HG03571 (cell line): ENCODE measurements around the gene ST8SIA4.

Experiments used
- ATAC-seq: cut with Tn5 transposase; IDR thresholded peaks from one replicate; pipeline ENCODE4 v1.9.1; 2021; ENCODE audit not compliant: unreplicated experiment

ST8SIA4 gene

GRCh38 chr5:100832252-100833230 is 70.5 kb downstream of the ST8SIA4 start:
- no peak for ATAC-seq

DNA sequence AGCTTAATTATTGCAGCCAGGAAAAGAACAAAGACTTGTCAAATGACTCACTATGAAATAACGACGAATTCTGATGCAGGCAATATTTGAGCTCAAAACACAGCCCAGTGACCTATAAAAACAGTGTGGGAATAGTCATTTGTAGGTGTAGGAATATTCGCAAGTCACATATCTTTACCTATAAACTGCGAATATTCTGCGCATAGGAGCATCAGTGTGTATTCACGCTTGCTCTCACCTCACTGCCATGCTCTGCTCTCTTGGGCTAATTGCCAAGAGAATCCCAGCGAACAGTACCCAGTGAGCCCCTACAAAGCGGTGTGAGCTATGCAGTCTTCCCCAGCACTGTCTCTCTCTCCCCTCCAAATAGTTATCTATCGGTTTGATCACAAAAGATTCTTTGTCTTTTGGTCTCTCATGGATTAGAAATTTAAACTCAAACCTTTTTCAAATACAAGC is 74.2 kb downstream of the ST8SIA4 start:
- ATAC-seq: no peak

- peak; percentile 87 for ATAC-seq
Observed at GRCh38 chr5:100828071-100828897, 74.8 kb downstream of the ST8SIA4 start.

DNA sequence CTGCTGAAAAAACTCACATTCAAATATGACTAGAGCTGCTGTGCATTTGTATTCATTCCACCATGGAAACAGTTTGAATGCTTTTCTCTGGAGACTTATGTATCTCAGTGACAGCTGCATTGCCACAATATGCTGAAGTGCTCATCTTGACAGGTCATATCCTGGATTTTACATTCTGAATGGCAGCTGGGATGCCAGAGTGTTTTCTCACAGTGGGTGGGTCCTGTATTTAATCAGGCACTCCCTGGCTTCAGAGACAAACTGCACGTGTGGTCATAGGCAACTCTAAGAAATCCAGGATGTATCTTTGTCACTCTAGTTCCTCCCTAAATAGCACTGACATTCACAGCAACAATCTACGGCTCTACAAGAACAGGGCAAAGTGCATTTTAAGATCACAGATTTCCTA is 75.6 kb downstream of the ST8SIA4 start:
- peak; percentile 11 for ATAC-seq

- ATAC-seq: no peak
Observed at GRCh38 chr5:100826133-100826532, 76.9 kb downstream of the ST8SIA4 start.

- no peak for ATAC-seq
Observed at GRCh38 chr5:100824635-100825034, 78.4 kb downstream of the ST8SIA4 start.

DNA sequence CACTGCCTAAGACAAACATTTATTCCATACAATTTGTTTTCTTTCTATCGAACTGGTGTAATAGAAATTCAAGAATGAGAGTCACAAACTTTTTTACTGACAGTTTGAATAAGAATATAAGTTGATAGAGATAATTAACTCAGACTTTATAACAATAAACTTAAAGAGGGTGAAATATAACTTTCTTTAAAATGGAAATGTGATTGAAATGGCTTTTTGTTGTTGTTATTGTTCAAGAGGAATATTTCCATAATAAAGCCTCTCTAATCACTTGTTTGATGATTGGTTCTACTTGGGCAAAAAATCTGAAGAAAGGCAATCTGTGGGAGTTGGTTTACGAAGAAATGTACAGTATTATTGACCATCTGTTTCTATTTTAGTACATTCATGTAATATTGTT is 79.3 kb downstream of the ST8SIA4 start:
- no peak for ATAC-seq

- ATAC-seq: no peak
Observed at GRCh38 chr5:100821751-100822150, 81.3 kb downstream of the ST8SIA4 start.

- ATAC-seq: no peak
Observed at GRCh38 chr5:100818340-100818739, 84.7 kb downstream of the ST8SIA4 start.

GRCh38 chr5:100803397-100803796 is 99.7 kb downstream of the ST8SIA4 start:
- ATAC-seq: no peak

DNA sequence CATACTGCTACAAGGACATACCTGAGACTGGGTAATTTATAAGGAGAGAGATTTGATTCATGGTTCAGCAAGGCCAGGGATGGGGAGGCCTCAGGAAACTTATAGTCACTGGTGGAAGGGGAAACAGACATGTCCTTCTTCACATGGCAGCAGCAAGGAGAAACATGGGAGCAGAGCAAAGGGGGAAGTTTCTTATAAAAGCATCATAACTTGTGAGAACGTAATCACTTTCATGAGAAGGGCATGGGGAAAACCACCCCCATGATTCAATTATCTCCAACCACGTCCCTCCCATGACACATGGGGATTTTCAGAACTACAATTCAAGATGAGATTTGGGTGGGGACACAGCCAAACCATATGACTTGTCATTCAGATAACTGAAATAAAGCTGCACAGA is 100.9 kb downstream of the ST8SIA4 start:
- no peak for ATAC-seq

DNA sequence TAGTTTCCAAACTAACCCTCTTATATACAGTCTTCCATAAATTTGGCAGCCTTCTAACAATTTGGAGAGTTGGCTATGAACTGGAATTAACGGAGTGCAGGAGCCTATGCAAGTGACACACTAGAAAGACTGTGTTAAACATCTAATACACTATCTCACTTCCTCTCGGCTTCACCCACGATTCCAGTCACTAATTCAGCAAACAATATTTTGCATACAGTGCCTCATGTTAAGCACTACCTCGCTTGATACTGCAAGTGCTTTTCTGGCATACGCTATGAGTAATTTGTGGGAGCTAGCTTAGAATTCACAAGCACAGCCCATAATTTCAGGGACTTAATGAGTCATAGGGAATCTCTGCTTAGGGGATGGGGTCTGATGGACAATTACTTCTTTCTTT is 102.5 kb downstream of the ST8SIA4 start:
- peak; percentile 65 for ATAC-seq

DNA sequence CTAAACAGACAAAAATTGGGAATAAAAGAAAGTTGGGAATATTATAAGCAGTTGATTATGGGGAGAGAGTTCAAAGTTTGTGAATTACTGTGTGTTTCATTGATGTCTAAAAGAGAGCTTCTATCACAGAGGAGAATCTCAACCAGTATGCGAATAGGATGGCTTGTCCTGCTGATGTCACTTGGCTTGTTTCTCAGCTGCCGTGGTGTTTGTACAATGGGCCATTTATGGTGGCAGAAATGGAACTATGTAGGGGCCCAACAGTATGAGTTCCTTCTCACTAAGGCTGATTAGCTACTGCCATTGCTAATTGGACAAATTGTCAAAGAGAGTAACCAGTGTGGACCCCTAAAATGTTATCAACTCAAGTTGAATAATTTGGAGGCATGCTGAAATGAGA is 103.9 kb downstream of the ST8SIA4 start:
- ATAC-seq: no peak

DNA sequence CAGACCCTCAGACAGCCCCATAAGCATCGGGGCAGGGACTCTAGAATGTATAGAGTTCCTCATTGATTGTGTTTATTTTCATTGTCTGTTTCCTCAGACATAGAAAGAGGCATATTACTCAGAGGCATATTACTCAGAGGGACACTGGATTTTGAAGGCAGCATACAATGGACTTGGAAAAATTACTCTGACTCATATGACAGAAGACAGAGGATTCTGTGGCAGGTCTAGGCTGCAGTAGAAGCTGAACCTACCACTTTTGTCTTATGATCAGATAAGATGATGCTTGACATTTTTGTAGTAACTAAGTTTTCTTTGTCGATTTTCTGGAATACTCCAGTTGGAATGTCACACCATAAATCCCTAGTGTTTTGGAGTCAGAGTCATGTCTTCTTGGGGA is 105.2 kb downstream of the ST8SIA4 start:
- no peak for ATAC-seq

DNA sequence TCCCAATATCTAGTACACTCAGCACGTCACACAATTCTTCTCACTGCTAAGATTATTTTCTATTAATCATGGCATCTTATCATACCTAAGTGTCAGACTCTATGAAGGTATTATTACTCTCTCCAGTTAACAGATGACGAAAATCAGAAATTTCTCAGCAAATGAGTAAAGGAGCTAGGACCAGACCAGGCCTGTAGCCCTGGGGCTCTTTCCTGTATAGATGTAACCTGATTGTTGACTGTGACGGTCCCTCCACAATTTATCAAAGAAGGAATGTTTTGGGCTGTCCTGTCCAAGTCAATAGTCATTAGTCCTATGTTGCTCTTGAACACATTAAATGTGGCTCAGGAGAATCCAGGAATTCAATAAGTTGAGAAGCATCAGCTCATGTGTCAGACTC is 106.2 kb downstream of the ST8SIA4 start:
- ATAC-seq: no peak

DNA sequence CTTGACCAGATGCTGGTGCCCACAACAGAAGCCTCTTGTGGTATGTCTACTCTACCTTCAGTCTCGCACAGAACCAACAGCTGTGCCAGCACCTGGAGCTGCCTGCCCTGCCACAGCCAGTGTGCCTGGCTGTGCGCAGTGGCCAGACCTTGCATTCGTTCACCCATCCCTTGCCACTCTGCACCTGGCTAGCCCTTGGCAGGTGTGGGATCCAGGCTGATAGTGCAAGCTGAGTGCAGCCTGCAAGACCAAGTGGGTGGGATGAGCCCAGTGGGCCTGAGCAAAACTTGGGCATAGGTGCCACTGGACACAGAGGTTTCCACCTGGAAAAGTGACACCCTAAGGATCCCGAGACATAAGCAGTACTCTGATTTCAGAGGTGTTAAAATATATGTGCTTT is 108.2 kb downstream of the ST8SIA4 start:
- ATAC-seq: no peak

GRCh38 chr5:100794218-100794617 is 108.9 kb downstream of the ST8SIA4 start:
- ATAC-seq: no peak

DNA sequence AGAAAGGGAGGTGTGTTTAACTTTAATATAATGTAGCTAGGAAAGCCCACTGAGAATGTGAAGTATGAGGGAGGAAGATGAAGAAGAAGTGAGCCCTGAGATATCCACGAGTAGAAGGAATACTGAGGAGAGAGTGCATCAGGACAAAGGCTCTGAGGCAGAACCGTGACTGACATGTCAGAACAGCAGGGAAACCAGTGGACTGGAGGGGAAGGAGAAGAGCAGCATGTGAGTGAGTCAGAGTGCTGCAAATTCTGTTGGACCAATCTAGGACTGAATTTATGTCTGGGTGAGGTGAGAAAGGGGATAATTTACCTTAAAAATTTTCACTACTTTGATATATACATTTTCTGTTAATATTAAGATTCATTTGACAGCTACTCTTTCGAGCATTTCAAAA is 110.3 kb downstream of the ST8SIA4 start:
- no peak for ATAC-seq

DNA sequence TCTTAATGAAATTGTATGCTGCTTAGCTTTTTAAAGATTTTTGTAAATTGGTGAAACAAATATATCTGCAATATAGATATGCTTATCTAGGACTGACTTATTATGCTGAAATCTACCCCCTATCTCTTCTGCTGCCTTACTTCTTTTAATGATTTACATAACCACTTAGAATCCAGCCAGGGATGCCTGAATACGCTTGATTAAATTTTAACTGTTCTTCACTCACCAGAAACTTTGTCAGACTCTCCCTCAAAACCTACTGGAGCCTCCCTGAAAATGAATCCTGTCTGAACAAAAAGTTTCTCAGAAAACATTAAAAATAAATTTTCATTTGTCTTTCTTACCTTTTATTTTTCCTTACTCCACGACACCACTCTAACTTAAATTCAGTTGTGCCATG is 111.7 kb downstream of the ST8SIA4 start:
- no peak for ATAC-seq

DNA sequence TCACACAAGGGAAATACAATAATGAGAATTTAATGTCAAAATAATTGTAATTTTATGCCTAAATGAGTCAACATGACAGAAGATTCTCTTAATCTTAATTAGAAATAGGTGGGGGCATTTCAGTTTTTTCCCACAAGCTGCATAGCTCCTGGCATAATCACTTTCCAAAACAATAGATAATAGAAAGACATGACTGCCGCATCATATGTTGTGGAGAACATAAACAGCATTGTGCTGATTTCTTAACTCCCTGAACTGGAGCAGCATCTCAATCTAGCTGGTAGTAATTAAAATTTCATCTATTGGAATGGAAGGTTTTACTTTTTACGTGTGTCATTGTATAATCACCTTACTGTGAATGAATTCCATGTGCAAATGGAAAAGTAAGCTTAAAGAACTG is 112.1 kb downstream of the ST8SIA4 start:
- no peak for ATAC-seq

GRCh38 chr5:100790170-100790665 is 112.9 kb downstream of the ST8SIA4 start:
- peak; percentile 68 for ATAC-seq

DNA sequence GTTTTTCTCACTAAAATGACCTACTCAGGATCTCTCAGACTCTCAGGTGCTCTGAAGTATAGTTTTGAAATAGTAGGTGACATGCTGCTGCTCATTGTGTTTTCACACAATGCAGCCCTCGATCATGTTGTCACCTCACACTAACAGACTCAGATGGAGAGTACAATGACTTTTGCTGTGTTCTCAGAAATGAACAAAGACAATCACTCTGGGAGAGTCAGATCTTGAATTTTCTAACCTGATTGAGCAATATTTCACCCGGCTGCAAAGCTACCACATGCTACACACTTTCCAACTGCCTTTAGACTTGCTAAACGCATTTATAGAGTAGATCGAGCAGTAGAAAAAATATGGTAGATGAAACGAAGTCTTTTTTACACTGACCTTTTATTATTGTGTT is 113.4 kb downstream of the ST8SIA4 start:
- ATAC-seq: no peak
